K562 (cell line): ENCODE results near the gene LRP1B. TPM values are rescaled to one million over a fixed set of nuclear protein-coding genes. Genes with fewer than 3 reads are reported as not detected.

ENCODE experiments used
- ATAC-seq: fragments of 200-7000 bp; cut with Tn5 transposase; 3 replicates; pipeline ENCODE4 v1.9.1; 2020; ENCODE audit warnings: moderate library complexity
- BruUV-seq: library from RNA; stranded (reverse); fragments of 400-500 nt; replicated peaks from 2 replicates; lab custom pipeline; 2021; lab: Mats Ljungman, UMichigan
- CTCF ChIA-PET: fragments of 300-600 bp; formaldehyde crosslinking; extraction: SDS; loops from one replicate; lab custom pipeline; 2021; ENCODE audit warnings: low intra/inter-chr PET ratio; lab: Yijun Ruan, JAX
- POLR2A ChIA-PET: fragments of 300-600, 350-650 bp; sonication (Branson Sonifier 250); formaldehyde crosslinking; extraction: SDS; loops from one replicate; lab custom pipeline; 2021; ENCODE audit warnings: antibody characterized with exemption, inconsistent platforms; lab: Yijun Ruan, JAX
- DNase-seq, 4 experiments: peaks; one replicate each; pipeline versions ENCODE4 v3.0.0 to v3.0.0-alpha.2; 2011 to 2018; ENCODE audit warnings: low spot score in 3 of 4, mixed read lengths in 3 of 4; ENCODE audit errors: extremely low read depth in 1 of 4
- FAIRE-seq: peaks from 2 replicates; lab custom pipeline; 2011; peaks lifted over from hg19 to GRCh38; lab: Jason Lieb, UNC
- H2AFZ ChIP-seq: 2 replicates; pipeline ENCODE4 v1.6.0; 2011; ENCODE audit warnings: low read depth, low read length, control low read depth, inconsistent platforms
- H3K27ac ChIP-seq: fragments of 200-600 bp; 3 replicates; pipeline ENCODE4 v1.8.0; 2011; ENCODE audit warnings: low read depth, mild to moderate bottlenecking, control low read depth, inconsistent platforms, low read length, moderate library complexity, mixed read lengths; ENCODE audit errors: extremely low read depth
- H3K27me3 ChIP-seq, 2 experiments: fragments of 300-600 bp in 1 of 2; 2 replicates in 1 of 2; 3 replicates in 1 of 2; pipeline versions ENCODE4 v1.6.0 to v1.8.0; 2011; ENCODE audit warnings: inconsistent platforms in 2 of 2, low read length in 2 of 2, mild to moderate bottlenecking in 1 of 2, mixed read lengths in 1 of 2, moderate library complexity in 1 of 2; ENCODE audit not compliant: control insufficient read depth in 2 of 2, insufficient read depth in 2 of 2
- H3K36me3 ChIP-seq: fragments of 300-600 bp; 3 replicates; pipeline ENCODE4 v1.8.0; 2011; ENCODE audit warnings: mild to moderate bottlenecking, low read length, inconsistent platforms; ENCODE audit not compliant: control insufficient read depth, insufficient read depth
- H3K4me1 ChIP-seq, 2 experiments: fragments of 200-600 bp in 1 of 2; replicated peaks in 1 of 2; 2 replicates in 1 of 2; 3 replicates in 1 of 2; pipeline versions ENCODE4 v1.5.1 to v1.8.0; 2011; ENCODE audit warnings: inconsistent platforms in 2 of 2, low read length in 2 of 2, mild to moderate bottlenecking in 1 of 2, mixed read lengths in 1 of 2, moderate library complexity in 1 of 2; ENCODE audit not compliant: control insufficient read depth in 2 of 2, insufficient read depth in 2 of 2
- H3K4me2 ChIP-seq: 2 replicates; pipeline ENCODE4 v1.6.1; 2011; ENCODE audit warnings: low read length, control low read depth, inconsistent platforms, mixed read lengths; ENCODE audit not compliant: insufficient read depth
- H3K4me3 ChIP-seq: fragments of 200-600 bp; sonication (generic), shearing (Covaris generic); 2 replicates; pipeline ENCODE4 v1.5.1; 2016; ENCODE audit warnings: control low read depth, inconsistent platforms
- H3K79me2 ChIP-seq: fragments of 200-600 bp; 3 replicates; pipeline ENCODE4 v1.8.0; 2011; ENCODE audit warnings: low read length, inconsistent platforms; ENCODE audit not compliant: control insufficient read depth, insufficient read depth
- H3K9ac ChIP-seq, 2 experiments: 2 replicates each; pipeline versions ENCODE4 v1.6.0 to v1.6.1; 2011; ENCODE audit warnings: low read depth in 2 of 2, low read length in 2 of 2, control low read depth in 1 of 2, inconsistent platforms in 1 of 2, mild to moderate bottlenecking in 1 of 2, mixed read lengths in 1 of 2; ENCODE audit not compliant: insufficient read depth in 1 of 2
- H3K9me1 ChIP-seq: one replicate; pipeline ENCODE4 v1.6.0; 2011; ENCODE audit warnings: inconsistent platforms, mild to moderate bottlenecking, low read length, moderate library complexity; ENCODE audit not compliant: control insufficient read depth, insufficient read depth
- H3K9me3 ChIP-seq: replicated peaks from 2 replicates; pipeline ENCODE4 v1.5.1; 2011; ENCODE audit warnings: low read depth, low read length, inconsistent platforms; ENCODE audit not compliant: control insufficient read depth, insufficient read depth
- H4K20me1 ChIP-seq: replicated peaks from 2 replicates; pipeline ENCODE4 v1.6.1; 2011; ENCODE audit warnings: low read length, inconsistent platforms, mixed read lengths; ENCODE audit not compliant: control insufficient read depth, insufficient read depth
- CBX5 ChIP-seq: IDR thresholded peaks from 2 replicates; pipeline ENCODE4 v1.6.1; 2014; ENCODE audit warnings: low read depth, borderline replicate concordance
- DPF2 ChIP-seq: fragments of 450-650 bp; IDR thresholded peaks from 2 replicates; pipeline ENCODE4 v1.6.1; 2016
- FOXJ3 ChIP-seq: sonication (generic); formaldehyde crosslinking; IDR thresholded peaks from 2 replicates; pipeline ENCODE4 v1.4.0; 2020; ENCODE audit warnings: mild to moderate bottlenecking, missing genetic modification reagents
- FOXO4 ChIP-seq: fragments of 450-650 bp; formaldehyde crosslinking; IDR thresholded peaks from 2 replicates; pipeline ENCODE4 v1.4.0; 2020; ENCODE audit warnings: mild to moderate bottlenecking, moderate library complexity
- POLR2H ChIP-seq: IDR thresholded peaks from 2 replicates; pipeline ENCODE4 v1.6.1; 2016; ENCODE audit warnings: missing genetic modification characterization, low read depth, mild to moderate bottlenecking, control low read depth, missing compliant biosample characterization, moderate library complexity
- POU5F1 ChIP-seq: fragments of 150-350 bp; IDR thresholded peaks from 2 replicates; pipeline ENCODE4 v1.6.1; 2014; ENCODE audit warnings: borderline replicate concordance, low read length, low read depth, mild to moderate bottlenecking; ENCODE audit not compliant: partially characterized antibody
- ZBED1 ChIP-seq: IDR thresholded peaks from 2 replicates; pipeline ENCODE4 v1.6.1; 2014
- ZNF134 ChIP-seq: fragments of 250-450 bp; sonication (Bioruptor Pico); conservative IDR thresholded peaks from 2 replicates; pipeline ENCODE4 v1.4.0; 2020
- ZNF253 ChIP-seq: fragments of 250-450 bp; sonication (Bioruptor Pico); conservative IDR thresholded peaks from 2 replicates; pipeline ENCODE4 v1.6.1; 2021; ENCODE audit warnings: mild to moderate bottlenecking
- ZNF277 ChIP-seq: fragments of 250-450 bp; sonication (Bioruptor Pico); IDR thresholded peaks from 2 replicates; pipeline ENCODE4 v1.8.0; 2022; ENCODE audit warnings: inconsistent platforms, mild to moderate bottlenecking, moderate library complexity, borderline replicate concordance
- ZNF764 ChIP-seq: fragments of 250-450 bp; sonication (Bioruptor Pico); IDR thresholded peaks from 2 replicates; pipeline ENCODE4 v1.4.0; 2020; ENCODE audit warnings: low read depth, mild to moderate bottlenecking, moderate library complexity
- ZSCAN29 ChIP-seq: fragments of 450-650 bp; IDR thresholded peaks from 2 replicates; pipeline ENCODE4 v1.6.1; 2017
- WGBS: fragments of 100-300 bp; shearing (Covaris generic); methylation state at CpG from one replicate; pipeline ENCODE4 v1.1.6; 2016; ENCODE audit warnings: low coverage, mixed read lengths; ENCODE audit not compliant: insufficient coverage; ENCODE audit errors: missing lambda C conversion rate; 5-methylcytosine and 5-hydroxymethylcytosine counted together
- in situ Hi-C: fragments of 300-500 bp; cut with MboI; formaldehyde crosslinking; loops from 4 replicates; pipeline ENCODE4 v1.15.0; 2018; ENCODE audit warnings: inconsistent platforms, mixed read lengths
- intact Hi-C: fragments of 100-400 bp; cut with micrococcal nuclease; formaldehyde crosslinking; loops from 2 replicates; pipeline ENCODE4 v1.14.2; 2022
- polyA plus RNA-seq, 8 experiments: library from polyadenylated mRNA; depleted of rRNA in 4 of 8; stranded (reverse) in 5 of 8; unstranded in 3 of 8; fragments of >200 nt; fragmentation: Nextera tagmentation in 2 of 8; fragmentation: Illumina TruSeq in 1 of 8; extraction: Ambion mirVana in 2 of 8; extraction: Trizol in 1 of 8; gene quantifications; 2 replicates each; pipeline versions ENCODE4 v1.2.1 to v1.2.3, GENCODE V29; 2011 to 2014; ENCODE audit warnings: inconsistent platforms in 1 of 8, missing spikeins in 1 of 8
- total RNA-seq, 7 experiments: library from RNA; depleted of rRNA in 6 of 7; stranded (reverse); fragments of >200 nt in 6 of 7; fragmentation: Illumina TruSeq in 2 of 7; extraction: Trizol in 2 of 7; gene quantifications; 2 replicates each; pipeline versions ENCODE4 v1.2.1 to v1.2.3, GENCODE V29; 2011 to 2021; ENCODE audit warnings: low replicate concordance in 1 of 7

The LRP1B gene
- total and polyA plus RNA-seq, 9 of the 15 experiments (the other 6 are each of a cell fraction or from before 2014, with no cell fraction given), result not detected

GRCh38 chr2:141508086-141508752 is 622.6 kb downstream of the LRP1B start:
- CTCF ChIA-PET, result no interaction called here
- H3K4me1 ChIP-seq, result no peaks in the 10 kb centered on the region
- H3K36me3 ChIP-seq, result no peaks in the 10 kb centered on the region
- no peak overlapping the region for H3K9ac ChIP-seq
- BruUV-seq, result no TSS peak
- FAIRE-seq, result no peak
- TF ChIP-seq ZBED1 (no peak), CBX5 (no peak), ZSCAN29 (no peak), ZNF134 (CRISPR knock-in tag) (no peak), POU5F1 (no peak), FOXJ3 (CRISPR knock-in tag) (no peak), POLR2H (tag) (no peak)
- POLR2A ChIA-PET, result no interaction called here
- H4K20me1 ChIP-seq, result no peaks in the 10 kb centered on the region
- no peaks in the 10 kb centered on the region for H3K27me3 ChIP-seq
- DNase-seq, result no peak
- H3K9me1 ChIP-seq, result no peaks in the 10 kb centered on the region
- no peak overlapping the region for H2AFZ ChIP-seq
- H3K27ac ChIP-seq, result no peak overlapping the region
- ATAC-seq, result no peak
- H3K9me3 ChIP-seq, result no peaks in the 10 kb centered on the region
- no peaks in the 10 kb centered on the region for H3K79me2 ChIP-seq
- in situ Hi-C loops, result no loop called here
- H3K4me2 ChIP-seq, result no peak overlapping the region
- H3K4me3 ChIP-seq, result no peak overlapping the region
- intact Hi-C loops, result no loop called here

GRCh38 chr2:141506135-141506534 is 624.7 kb downstream of the LRP1B start:
- H3K4me1 ChIP-seq, result no peaks in the 10 kb centered on the region
- in situ Hi-C loops, result no loop called here
- no peak for ATAC-seq
- TF ChIP-seq ZNF764 (CRISPR knock-in tag) (no peak), FOXO4 (CRISPR knock-in tag) (no peak), ZNF253 (no peak), DPF2 (no peak), ZNF277 (CRISPR knock-in tag) (no peak)

More at GRCh38 chr2:141506135-141506534, 624.7 kb downstream of the LRP1B start:
- POLR2A ChIA-PET, result no interaction called here
- no peaks in the 10 kb centered on the region for H3K36me3 ChIP-seq
- CTCF ChIA-PET, result no interaction called here
- H3K4me2 ChIP-seq, result no peak overlapping the region
- H3K27ac ChIP-seq, result no peak overlapping the region
- WGBS, result 0% methylated on average over 2 of the region's 2 CpGs
- H3K79me2 ChIP-seq, result no peaks in the 10 kb centered on the region
- H3K9ac ChIP-seq, result no peak overlapping the region
- no peak for DNase-seq
- no peaks in the 10 kb centered on the region for H3K9me3 ChIP-seq
- intact Hi-C loops, result no loop called here
- no peak for FAIRE-seq
- no peaks in the 10 kb centered on the region for H3K27me3 ChIP-seq
- no peak overlapping the region for H2AFZ ChIP-seq
- no peaks in the 10 kb centered on the region for H3K9me1 ChIP-seq
- no peak overlapping the region for H3K4me3 ChIP-seq
- H4K20me1 ChIP-seq, result no peaks in the 10 kb centered on the region
- BruUV-seq, result no TSS peak
